CD4-positive, alpha-beta T cell (primary cell): ENCODE measurements around the gene XCR1. TPM values are rescaled to one million over a fixed set of nuclear protein-coding genes. Genes with fewer than 3 reads are reported as not detected.

Experiments used
- ATAC-seq: fragments of 200-7000 bp; cut with Tn5 transposase; one replicate; pipeline ENCODE4 v1.10.0; 2022; ENCODE audit warnings: mild to moderate bottlenecking; ENCODE audit not compliant: poor library complexity
- CTCF ChIA-PET: fragments of 350-600 bp; sonication (Branson Sonifier 250); formaldehyde crosslinking; loops from one replicate; lab custom pipeline; 2021; ENCODE audit warnings: antibody characterized with exemption, inconsistent platforms; lab: Charles Lee
- POLR2A ChIA-PET: fragments of 350-600 bp; sonication (Branson Sonifier 250); formaldehyde crosslinking; loops from one replicate; lab custom pipeline; 2021; ENCODE audit warnings: antibody characterized with exemption, inconsistent platforms; lab: Charles Lee
- DNase-seq, 14 experiments: peaks; one replicate each; pipeline ENCODE4 v3.0.0-alpha.2; 2013 to 2020; ENCODE audit warnings: mixed read lengths in 2 of 14
- H3K27ac ChIP-seq, 2 donors: one replicate each; pipeline versions ENCODE4 v1.5.1 to v1.7.0; 2013; ENCODE audit warnings: low read length in 2 of 2, low read depth in 1 of 2, mild to moderate bottlenecking in 1 of 2
- H3K27me3 ChIP-seq, 2 experiments: 1 replicate in 1 of 2; 2 replicates in 1 of 2; pipeline versions ENCODE4 v1.6.1 to v1.7.0; 2013; ENCODE audit warnings: low read length in 2 of 2, control low read depth in 1 of 2, mild to moderate bottlenecking in 1 of 2, moderate library complexity in 1 of 2; ENCODE audit not compliant: insufficient read depth in 2 of 2, control insufficient read depth in 1 of 2
- H3K36me3 ChIP-seq: one replicate; pipeline ENCODE4 v1.6.1; 2013; ENCODE audit warnings: low read length, control low read depth; ENCODE audit not compliant: insufficient read depth
- H3K4me1 ChIP-seq: one replicate; pipeline ENCODE4 v1.6.1; 2013; ENCODE audit warnings: low read length, control low read depth; ENCODE audit not compliant: insufficient read depth
- H3K4me3 ChIP-seq: one replicate; pipeline ENCODE4 v1.5.1; 2013; ENCODE audit warnings: mild to moderate bottlenecking, low read length, moderate library complexity
- H3K9me3 ChIP-seq, 2 experiments: 1 replicate in 1 of 2; 2 replicates in 1 of 2; pipeline versions ENCODE4 v1.6.1 to v1.7.0; 2013; ENCODE audit warnings: low read length in 2 of 2, mild to moderate bottlenecking in 2 of 2, control low read depth in 1 of 2, moderate library complexity in 1 of 2; ENCODE audit not compliant: control insufficient read depth in 1 of 2, insufficient read depth in 1 of 2
- H3K27ac Mint-ChIP-seq: one replicate; pipeline ENCODE4 v1.8.0; 2020; ENCODE audit warnings: mixed read lengths
- H3K27me3 Mint-ChIP-seq: one replicate; pipeline ENCODE4 v1.8.0; 2021; ENCODE audit warnings: mixed read lengths
- H3K36me3 Mint-ChIP-seq: one replicate; pipeline ENCODE4 v1.8.0; 2021; ENCODE audit warnings: low read depth, mixed read lengths
- H3K4me1 Mint-ChIP-seq: one replicate; pipeline ENCODE4 v1.8.0; 2021; ENCODE audit warnings: low read depth, mixed read lengths
- H3K4me3 Mint-ChIP-seq: one replicate; pipeline ENCODE4 v1.8.0; 2020; ENCODE audit warnings: mild to moderate bottlenecking, mixed read lengths
- H3K9me3 Mint-ChIP-seq: one replicate; pipeline ENCODE4 v1.8.0; 2020; ENCODE audit warnings: mixed read lengths
- intact Hi-C, 2 experiments: fragments of 100-400 bp; cut with DNase I in 1 of 2; cut with micrococcal nuclease in 1 of 2; formaldehyde crosslinking; loops; one replicate each; pipeline versions ENCODE4 v1.15.1 to v1.9.0; 2023 to 2025; cut with DNase I, micrococcal nuclease
- total RNA-seq, 174 experiments: library from RNA in 2 of 174; stranded (reverse) in 2 of 174; gene quantifications; one replicate each; pipeline ENCODE4 v1.2.3 and lab custom pipeline; 2021 to 2026
- TF ChIP-seq, protein P1 (sequence below): fragments of 200-600 bp; IDR thresholded peaks from one replicate; pipeline ENCODE4 v1.8.0; 2022; ENCODE audit warnings: antibody characterized with exemption, mild to moderate bottlenecking

XCR1 gene
- total RNA-seq, 2 experiments from 2014 or later, result 0.14 to 0.20 TPM

DNA sequence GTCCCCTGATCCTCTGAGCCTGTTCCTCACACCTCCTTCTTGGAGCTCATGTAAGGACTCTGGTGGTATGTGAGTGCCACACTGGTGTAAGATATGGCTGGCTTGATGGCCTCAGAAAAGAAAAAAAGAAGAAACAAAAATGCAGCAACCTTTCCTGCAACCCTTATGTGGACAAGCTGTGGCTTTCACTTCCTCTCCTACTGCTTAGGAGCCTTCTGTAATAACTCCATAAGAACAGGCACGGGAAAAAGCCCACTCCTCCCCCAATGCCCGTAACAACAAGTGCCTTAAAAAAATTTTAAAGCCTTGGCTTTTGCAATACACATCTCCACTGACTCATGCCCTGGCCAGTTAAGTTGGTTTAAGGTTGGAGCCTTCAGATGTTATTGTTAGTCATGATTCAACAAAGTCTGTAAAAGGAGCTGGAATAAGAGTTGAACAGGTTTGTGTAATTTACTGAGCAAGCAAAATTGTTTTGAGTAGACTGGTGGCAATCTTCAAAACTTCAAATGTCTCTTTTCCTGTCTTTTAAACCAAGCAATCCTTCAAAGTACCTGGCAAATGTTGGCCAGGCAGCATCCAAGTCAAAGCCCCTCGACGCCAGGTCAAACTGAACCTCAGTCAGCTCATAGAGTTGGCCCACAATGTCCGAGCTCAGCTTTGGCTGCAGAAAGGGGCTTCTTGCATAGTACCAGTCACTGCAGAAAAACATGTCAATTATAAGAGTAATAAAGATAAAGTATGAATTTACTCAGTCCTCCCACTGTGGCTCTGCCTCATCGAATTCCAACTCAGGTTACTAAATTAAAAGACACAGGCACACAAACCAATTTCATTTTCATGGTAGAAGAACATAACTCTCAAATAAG lies 54.5 kb downstream of the XCR1 start:
- peaks cover 54% of the 10 kb centered on the region for H3K36me3 ChIP-seq
- H3K27ac Mint-ChIP-seq, result peak overlapping the region; percentile 20
- intact Hi-C loops, result no loop called here
- peak in 3 of 14 experiments; percentile 27 to 63 (median 52) for DNase-seq
- H3K4me3 Mint-ChIP-seq, result no peak overlapping the region
- CTCF ChIA-PET, result interaction anchor here (1.6 kb wide), 1 partner anchor 106 kb away, joined by 5 read pairs; no protein-coding TSS in a partner anchor
- no peak for ATAC-seq
- H3K9me3 ChIP-seq, result no peaks in the 10 kb centered on the region
- TF ChIP-seq, protein P1, sequence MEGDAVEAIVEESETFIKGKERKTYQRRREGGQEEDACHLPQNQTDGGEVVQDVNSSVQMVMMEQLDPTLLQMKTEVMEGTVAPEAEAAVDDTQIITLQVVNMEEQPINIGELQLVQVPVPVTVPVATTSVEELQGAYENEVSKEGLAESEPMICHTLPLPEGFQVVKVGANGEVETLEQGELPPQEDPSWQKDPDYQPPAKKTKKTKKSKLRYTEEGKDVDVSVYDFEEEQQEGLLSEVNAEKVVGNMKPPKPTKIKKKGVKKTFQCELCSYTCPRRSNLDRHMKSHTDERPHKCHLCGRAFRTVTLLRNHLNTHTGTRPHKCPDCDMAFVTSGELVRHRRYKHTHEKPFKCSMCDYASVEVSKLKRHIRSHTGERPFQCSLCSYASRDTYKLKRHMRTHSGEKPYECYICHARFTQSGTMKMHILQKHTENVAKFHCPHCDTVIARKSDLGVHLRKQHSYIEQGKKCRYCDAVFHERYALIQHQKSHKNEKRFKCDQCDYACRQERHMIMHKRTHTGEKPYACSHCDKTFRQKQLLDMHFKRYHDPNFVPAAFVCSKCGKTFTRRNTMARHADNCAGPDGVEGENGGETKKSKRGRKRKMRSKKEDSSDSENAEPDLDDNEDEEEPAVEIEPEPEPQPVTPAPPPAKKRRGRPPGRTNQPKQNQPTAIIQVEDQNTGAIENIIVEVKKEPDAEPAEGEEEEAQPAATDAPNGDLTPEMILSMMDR, result no peak
- no peaks in the 10 kb centered on the region for H3K27me3 ChIP-seq
- POLR2A ChIA-PET, result interaction anchor here (1.4 to 2.0 kb wide), 2 partner anchors 8 to 22 kb away, joined by 3 to 5 read pairs; no protein-coding TSS in a partner anchor
- no peaks in the 10 kb centered on the region for H3K9me3 Mint-ChIP-seq
- H3K4me3 ChIP-seq, result no peak overlapping the region
- H3K4me1 Mint-ChIP-seq, result peaks cover 43% of the 10 kb centered on the region
- H3K27me3 Mint-ChIP-seq, result no peaks in the 10 kb centered on the region
- peak overlapping the region in 1 of 2 donors; percentile 12 for H3K27ac ChIP-seq
- peaks cover 92% of the 10 kb centered on the region for H3K36me3 Mint-ChIP-seq
- peaks cover 69% of the 10 kb centered on the region for H3K4me1 ChIP-seq

DNA sequence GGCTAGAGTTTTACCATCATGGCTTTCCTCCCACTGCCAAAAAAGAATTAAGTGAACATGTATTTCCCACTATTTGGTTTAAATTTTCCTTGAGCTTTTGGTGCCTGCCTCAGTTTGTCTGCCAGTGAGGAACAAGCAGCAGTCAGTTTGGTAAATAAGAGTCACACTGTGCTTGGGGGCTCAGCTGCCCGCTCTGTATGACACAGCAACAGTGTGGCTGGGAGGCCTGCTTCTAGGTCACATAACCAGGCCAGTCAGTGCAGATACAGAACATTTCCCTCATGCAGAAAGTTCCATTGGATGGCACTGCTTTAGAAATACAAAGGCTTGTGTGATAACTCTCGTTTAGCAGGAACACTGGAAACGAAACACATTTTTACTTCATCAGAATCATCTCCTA lies 57.3 kb downstream of the XCR1 start:
- ChIA-PET POLR2A (no interaction called here), CTCF (interaction anchor here (1.9 kb wide), 1 partner anchor 31 kb away, joined by 4 read pairs; no protein-coding TSS in a partner anchor)
- H3K27ac Mint-ChIP-seq, result no peak overlapping the region
- Histone ChIP-seq H3K9me3 (no peaks in the 10 kb centered on the region), H3K27ac (no peak overlapping the region), H3K36me3 (peaks cover 69% of the 10 kb centered on the region), H3K4me3 (no peak overlapping the region), H3K27me3 (no peaks in the 10 kb centered on the region), H3K4me1 (peaks cover 70% of the 10 kb centered on the region)
- DNase-seq (no peak), ATAC-seq (no peak)
- H3K36me3 Mint-ChIP-seq, result peaks cover 90% of the 10 kb centered on the region
- H3K27me3 Mint-ChIP-seq, result no peaks in the 10 kb centered on the region
- no peak overlapping the region for H3K4me3 Mint-ChIP-seq
- intact Hi-C loops, result no loop called here
- no peaks in the 10 kb centered on the region for H3K9me3 Mint-ChIP-seq
- TF ChIP-seq, protein P1, result no peak
- peaks cover 27% of the 10 kb centered on the region for H3K4me1 Mint-ChIP-seq

DNA sequence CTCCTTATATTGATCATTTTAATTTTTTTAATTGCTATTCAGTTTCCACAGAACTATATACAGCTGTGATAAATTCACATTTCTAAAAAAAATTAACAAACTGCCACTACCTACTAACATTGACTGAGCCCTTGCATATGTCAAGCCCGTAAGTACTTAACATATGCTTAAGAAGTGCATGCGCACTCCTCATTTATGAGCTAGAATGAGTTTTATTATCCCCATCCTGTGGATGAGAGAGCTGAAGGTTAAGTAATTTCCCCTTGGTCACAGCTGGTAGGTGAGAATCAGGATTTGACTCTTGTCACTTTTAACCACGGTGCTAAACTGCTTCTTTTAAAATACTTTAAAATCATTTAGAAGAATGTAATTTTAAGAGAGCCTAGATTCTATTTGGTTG lies 58.2 kb downstream of the XCR1 start:
- peaks cover 72% of the 10 kb centered on the region for H3K4me1 ChIP-seq
- ChIA-PET CTCF (interaction anchor here (1.9 kb wide), 1 partner anchor 30 kb away, joined by 4 read pairs; no protein-coding TSS in a partner anchor), POLR2A (interaction anchor here (0.5 to 1.1 kb wide), 2 partner anchors 18 to 33 kb away, joined by 3 read pairs; no protein-coding TSS in a partner anchor)
- Mint-ChIP-seq H3K36me3 (peaks cover 90% of the 10 kb centered on the region), H3K4me1 (peaks cover 28% of the 10 kb centered on the region), H3K4me3 (no peak overlapping the region), H3K27me3 (no peaks in the 10 kb centered on the region), H3K9me3 (no peaks in the 10 kb centered on the region), H3K27ac (no peak overlapping the region)
- no peaks in the 10 kb centered on the region for H3K27me3 ChIP-seq
- no peak overlapping the region for H3K27ac ChIP-seq
- TF ChIP-seq, protein P1, result no peak
- ATAC-seq (no peak), DNase-seq (no peak)
- H3K4me3 ChIP-seq, result no peak overlapping the region
- peaks cover 69% of the 10 kb centered on the region for H3K36me3 ChIP-seq
- H3K9me3 ChIP-seq, result no peaks in the 10 kb centered on the region
- intact Hi-C loops, result no loop called here
